ENCODE data around the gene SNX27. TPM values are rescaled to one million over a fixed set of nuclear protein-coding genes. Genes with fewer than 3 reads are reported as not detected.

The SNX27 gene
- total and polyA plus RNA-seq, 10 of the 15 experiments (the other 5 are each of a cell fraction or from before 2014, with no cell fraction given) = 3.8 to 21.8 (median 12.5) TPM

GRCh38 chr1:151684128-151684527, 72.3 kb downstream of the SNX27 start (continued):
- TF ChIP-seq, protein P1, sequence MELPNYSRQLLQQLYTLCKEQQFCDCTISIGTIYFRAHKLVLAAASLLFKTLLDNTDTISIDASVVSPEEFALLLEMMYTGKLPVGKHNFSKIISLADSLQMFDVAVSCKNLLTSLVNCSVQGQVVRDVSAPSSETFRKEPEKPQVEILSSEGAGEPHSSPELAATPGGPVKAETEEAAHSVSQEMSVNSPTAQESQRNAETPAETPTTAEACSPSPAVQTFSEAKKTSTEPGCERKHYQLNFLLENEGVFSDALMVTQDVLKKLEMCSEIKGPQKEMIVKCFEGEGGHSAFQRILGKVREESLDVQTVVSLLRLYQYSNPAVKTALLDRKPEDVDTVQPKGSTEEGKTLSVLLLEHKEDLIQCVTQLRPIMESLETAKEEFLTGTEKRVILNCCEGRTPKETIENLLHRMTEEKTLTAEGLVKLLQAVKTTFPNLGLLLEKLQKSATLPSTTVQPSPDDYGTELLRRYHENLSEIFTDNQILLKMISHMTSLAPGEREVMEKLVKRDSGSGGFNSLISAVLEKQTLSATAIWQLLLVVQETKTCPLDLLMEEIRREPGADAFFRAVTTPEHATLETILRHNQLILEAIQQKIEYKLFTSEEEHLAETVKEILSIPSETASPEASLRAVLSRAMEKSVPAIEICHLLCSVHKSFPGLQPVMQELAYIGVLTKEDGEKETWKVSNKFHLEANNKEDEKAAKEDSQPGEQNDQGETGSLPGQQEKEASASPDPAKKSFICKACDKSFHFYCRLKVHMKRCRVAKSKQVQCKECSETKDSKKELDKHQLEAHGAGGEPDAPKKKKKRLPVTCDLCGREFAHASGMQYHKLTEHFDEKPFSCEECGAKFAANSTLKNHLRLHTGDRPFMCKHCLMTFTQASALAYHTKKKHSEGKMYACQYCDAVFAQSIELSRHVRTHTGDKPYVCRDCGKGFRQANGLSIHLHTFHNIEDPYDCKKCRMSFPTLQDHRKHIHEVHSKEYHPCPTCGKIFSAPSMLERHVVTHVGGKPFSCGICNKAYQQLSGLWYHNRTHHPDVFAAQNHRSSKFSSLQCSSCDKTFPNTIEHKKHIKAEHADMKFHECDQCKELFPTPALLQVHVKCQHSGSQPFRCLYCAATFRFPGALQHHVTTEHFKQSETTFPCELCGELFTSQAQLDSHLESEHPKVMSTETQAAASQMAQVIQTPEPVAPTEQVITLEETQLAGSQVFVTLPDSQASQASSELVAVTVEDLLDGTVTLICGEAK (IDR thresholded peaks at IDR 0.05; ENCODE audit: borderline replicate concordance) = no peak
- no peak for TF ChIP-seq MAX (IDR thresholded peaks at IDR 0.05; ENCODE audit: low read depth, low read length)
- TF ChIP-seq, protein P2, sequence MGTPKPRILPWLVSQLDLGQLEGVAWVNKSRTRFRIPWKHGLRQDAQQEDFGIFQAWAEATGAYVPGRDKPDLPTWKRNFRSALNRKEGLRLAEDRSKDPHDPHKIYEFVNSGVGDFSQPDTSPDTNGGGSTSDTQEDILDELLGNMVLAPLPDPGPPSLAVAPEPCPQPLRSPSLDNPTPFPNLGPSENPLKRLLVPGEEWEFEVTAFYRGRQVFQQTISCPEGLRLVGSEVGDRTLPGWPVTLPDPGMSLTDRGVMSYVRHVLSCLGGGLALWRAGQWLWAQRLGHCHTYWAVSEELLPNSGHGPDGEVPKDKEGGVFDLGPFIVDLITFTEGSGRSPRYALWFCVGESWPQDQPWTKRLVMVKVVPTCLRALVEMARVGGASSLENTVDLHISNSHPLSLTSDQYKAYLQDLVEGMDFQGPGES (IDR thresholded peaks at IDR 0.05) = no peak
- no peak for TF ChIP-seq ZNF24 (IDR thresholded peaks at IDR 0.05)
- TF ChIP-seq FOXK2 (IDR thresholded peaks at IDR 0.05) = no peak
- no peak for TF ChIP-seq NFYB (IDR thresholded peaks at IDR 0.05; ENCODE audit: insufficient read depth, low read depth, low read length)
- no peak for TF ChIP-seq ZNF217 (IDR thresholded peaks at IDR 0.05)
- no peak for TF ChIP-seq SMAD5 (IDR thresholded peaks at IDR 0.05; ENCODE audit: low read depth)
- TF ChIP-seq BHLHE40 (IDR thresholded peaks at IDR 0.05; ENCODE audit: borderline replicate concordance in 1 of 2, low read depth in 2 of 2, low read length in 1 of 2) = no peak
- TF ChIP-seq RCOR1 (conservative IDR thresholded peaks at IDR 0.05; ENCODE audit: low read depth, low read length) = no peak
- TF ChIP-seq RELB (IDR thresholded peaks at IDR 0.05; ENCODE audit: low read depth) = no peak
- TF ChIP-seq, protein P3, sequence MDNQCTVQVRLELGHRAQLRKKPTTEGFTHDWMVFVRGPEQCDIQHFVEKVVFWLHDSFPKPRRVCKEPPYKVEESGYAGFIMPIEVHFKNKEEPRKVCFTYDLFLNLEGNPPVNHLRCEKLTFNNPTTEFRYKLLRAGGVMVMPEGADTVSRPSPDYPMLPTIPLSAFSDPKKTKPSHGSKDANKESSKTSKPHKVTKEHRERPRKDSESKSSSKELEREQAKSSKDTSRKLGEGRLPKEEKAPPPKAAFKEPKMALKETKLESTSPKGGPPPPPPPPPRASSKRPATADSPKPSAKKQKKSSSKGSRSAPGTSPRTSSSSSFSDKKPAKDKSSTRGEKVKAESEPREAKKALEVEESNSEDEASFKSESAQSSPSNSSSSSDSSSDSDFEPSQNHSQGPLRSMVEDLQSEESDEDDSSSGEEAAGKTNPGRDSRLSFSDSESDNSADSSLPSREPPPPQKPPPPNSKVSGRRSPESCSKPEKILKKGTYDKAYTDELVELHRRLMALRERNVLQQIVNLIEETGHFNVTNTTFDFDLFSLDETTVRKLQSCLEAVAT (IDR thresholded peaks at IDR 0.05) = no peak
- TF ChIP-seq, protein P4, sequence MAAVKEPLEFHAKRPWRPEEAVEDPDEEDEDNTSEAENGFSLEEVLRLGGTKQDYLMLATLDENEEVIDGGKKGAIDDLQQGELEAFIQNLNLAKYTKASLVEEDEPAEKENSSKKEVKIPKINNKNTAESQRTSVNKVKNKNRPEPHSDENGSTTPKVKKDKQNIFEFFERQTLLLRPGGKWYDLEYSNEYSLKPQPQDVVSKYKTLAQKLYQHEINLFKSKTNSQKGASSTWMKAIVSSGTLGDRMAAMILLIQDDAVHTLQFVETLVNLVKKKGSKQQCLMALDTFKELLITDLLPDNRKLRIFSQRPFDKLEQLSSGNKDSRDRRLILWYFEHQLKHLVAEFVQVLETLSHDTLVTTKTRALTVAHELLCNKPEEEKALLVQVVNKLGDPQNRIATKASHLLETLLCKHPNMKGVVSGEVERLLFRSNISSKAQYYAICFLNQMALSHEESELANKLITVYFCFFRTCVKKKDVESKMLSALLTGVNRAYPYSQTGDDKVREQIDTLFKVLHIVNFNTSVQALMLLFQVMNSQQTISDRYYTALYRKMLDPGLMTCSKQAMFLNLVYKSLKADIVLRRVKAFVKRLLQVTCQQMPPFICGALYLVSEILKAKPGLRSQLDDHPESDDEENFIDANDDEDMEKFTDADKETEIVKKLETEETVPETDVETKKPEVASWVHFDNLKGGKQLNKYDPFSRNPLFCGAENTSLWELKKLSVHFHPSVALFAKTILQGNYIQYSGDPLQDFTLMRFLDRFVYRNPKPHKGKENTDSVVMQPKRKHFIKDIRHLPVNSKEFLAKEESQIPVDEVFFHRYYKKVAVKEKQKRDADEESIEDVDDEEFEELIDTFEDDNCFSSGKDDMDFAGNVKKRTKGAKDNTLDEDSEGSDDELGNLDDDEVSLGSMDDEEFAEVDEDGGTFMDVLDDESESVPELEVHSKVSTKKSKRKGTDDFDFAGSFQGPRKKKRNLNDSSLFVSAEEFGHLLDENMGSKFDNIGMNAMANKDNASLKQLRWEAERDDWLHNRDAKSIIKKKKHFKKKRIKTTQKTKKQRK (IDR thresholded peaks at IDR 0.05; ENCODE audit: low read depth, low read length) = no peak
- no peak for TF ChIP-seq ZZZ3 (IDR thresholded peaks at IDR 0.05; ENCODE audit: control insufficient read depth, insufficient read length, low read depth)
- TF ChIP-seq IRF4 (IDR thresholded peaks at IDR 0.05; ENCODE audit: low read depth, low read length) = no peak
- TF ChIP-seq MEF2B (IDR thresholded peaks at IDR 0.05; ENCODE audit: partially characterized antibody, poor library complexity, severe bottlenecking) = no peak
